DND-41 (cell line): ENCODE results near the gene POLH.

Experiments
- CTCF ChIP-seq: IDR thresholded peaks from 2 replicates; pipeline ENCODE4 v1.5.1; 2012; ENCODE audit warnings: borderline replicate concordance, low read length, moderate library complexity, mild to moderate bottlenecking; ENCODE audit not compliant: poor library complexity, severe bottlenecking; ENCODE audit errors: extremely low read depth
- EZH2 ChIP-seq: IDR thresholded peaks from 3 replicates; pipeline ENCODE4 v1.6.1; 2012; ENCODE audit warnings: borderline replicate concordance, low read depth, mild to moderate bottlenecking, moderate library complexity, low read length, inconsistent platforms; ENCODE audit not compliant: severe bottlenecking

DNA sequence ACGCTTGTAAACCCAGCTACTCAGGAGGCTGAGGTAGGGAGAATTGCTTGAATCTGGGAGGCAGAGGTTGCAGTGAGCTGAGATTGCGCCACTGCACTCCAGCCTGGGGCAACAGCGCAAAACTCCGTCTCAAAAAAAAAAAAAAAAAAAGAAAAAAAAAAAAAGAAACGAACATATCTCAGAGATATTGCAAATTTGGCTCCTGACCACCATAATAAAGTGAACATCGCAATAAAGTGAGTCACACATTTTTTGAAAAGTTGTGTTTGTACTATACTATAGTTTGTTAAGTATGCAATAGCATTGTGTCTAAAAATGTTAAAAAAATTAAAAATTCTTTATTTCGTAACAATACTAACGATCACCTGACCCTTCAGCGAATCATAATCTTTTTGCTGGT is 82.2 kb downstream of the POLH start:
- TF ChIP-seq CTCF (no peak), EZH2 (no peak)
